K562 treated with DMSO at 1 percent for 48 hours (cell line): ENCODE data around the gene MARCHF6. TPM values are rescaled to one million over a fixed set of nuclear protein-coding genes. Genes with fewer than 3 reads are reported as not detected.

ENCODE experiments used
- total RNA-seq: library from RNA; unstranded; fragments of 300-600 nt; gene quantifications from 2 replicates; pipeline ENCODE4 v1.2.3, GENCODE V29; 2022; ENCODE audit warnings: low replicate concordance; ENCODE audit errors: extremely low read depth

MARCHF6 gene, protein sequence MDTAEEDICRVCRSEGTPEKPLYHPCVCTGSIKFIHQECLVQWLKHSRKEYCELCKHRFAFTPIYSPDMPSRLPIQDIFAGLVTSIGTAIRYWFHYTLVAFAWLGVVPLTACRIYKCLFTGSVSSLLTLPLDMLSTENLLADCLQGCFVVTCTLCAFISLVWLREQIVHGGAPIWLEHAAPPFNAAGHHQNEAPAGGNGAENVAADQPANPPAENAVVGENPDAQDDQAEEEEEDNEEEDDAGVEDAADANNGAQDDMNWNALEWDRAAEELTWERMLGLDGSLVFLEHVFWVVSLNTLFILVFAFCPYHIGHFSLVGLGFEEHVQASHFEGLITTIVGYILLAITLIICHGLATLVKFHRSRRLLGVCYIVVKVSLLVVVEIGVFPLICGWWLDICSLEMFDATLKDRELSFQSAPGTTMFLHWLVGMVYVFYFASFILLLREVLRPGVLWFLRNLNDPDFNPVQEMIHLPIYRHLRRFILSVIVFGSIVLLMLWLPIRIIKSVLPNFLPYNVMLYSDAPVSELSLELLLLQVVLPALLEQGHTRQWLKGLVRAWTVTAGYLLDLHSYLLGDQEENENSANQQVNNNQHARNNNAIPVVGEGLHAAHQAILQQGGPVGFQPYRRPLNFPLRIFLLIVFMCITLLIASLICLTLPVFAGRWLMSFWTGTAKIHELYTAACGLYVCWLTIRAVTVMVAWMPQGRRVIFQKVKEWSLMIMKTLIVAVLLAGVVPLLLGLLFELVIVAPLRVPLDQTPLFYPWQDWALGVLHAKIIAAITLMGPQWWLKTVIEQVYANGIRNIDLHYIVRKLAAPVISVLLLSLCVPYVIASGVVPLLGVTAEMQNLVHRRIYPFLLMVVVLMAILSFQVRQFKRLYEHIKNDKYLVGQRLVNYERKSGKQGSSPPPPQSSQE
- not detected in 2 replicates for total RNA-seq

DNA sequence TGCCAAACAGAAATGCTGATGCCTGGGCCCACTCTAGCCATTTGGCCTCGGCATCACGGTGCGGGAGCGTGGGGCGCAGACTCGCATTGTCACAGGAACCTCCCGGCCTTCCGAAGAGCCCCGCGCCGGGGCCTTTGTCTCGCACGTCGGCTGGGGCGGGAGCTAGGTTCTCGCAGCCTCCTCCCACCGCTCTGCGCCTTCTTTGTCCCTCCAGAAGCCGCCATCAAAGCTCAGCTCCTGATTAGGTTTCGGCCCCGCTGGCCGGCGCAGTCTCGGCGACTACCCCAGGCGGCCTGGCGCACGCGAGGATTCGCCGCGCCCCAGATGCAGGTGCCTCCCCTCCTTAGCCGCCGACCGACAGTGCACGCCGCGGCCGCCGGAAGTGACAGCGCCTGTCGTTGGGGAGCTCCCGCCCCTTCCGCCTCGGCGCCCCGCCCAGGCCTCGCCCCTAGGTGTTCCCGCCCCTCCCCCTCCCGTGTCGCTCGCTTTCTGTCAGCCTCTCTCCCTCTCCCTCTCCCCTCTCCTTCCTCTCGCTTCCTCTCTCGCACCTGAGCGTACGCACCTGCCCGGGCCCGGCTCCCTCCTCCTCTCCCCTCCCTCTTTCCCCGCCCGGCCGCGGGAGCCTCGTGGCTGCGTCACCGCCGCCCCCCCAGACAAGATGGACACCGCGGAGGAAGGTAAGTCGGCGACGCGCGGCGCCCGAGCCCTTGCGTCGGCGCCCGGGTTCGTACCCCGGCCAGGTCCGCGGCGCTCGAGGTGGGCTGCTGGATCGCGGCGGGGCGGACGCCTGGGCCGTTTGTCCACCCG, at the start of gene MARCHF6:
TSS of gene MARCHF6 (plus strand) at position 455 of the 807 bp plus-strand sequence. CDS start at position 659, 204 bp downstream.

DNA sequence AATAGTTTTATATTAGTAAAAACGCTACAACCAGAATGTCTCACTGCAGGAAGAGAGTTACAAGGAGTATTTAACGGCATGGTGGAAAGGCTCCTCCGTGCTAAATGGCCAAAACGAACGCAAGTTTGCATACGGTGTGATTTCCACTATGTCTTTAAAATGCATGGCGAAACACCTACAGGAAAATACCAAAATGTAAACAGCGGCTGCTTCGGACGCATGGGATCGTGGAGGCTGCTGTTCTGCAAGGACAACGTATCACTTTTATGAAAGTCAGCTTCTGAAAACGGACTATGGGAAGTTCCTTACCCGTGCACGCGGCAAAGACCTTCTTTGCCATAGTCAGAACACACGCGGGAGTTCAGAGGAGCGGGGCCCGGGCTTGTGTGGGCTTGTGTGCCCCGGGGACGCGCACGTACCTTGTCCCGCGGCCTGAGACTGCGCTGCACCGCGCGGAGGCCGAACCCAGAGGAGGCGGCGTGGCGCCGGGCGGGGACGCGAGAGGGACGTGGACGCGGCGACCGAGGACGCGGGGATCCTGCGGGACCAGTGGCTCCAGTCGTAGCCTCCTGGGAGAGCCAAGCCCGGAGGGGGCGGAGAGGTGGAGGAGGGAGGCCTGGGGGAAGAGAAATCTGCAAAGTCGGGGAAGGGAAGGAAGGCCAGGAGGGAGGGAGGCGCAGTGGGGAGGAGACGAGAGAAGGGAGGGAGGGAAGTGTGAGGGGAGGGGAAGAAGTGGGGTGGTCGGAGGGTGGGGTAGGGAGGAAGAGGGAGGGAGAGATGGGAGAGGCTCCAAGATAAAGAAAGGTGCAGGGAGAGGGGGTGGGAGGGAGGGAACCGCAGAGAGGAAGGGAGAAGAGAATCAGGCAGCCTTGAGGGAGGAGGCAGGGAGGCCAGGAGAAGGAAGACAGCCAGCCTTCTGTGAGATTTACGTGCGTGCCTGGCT, 46.0 kb upstream of the MARCHF6 start, which contains the start of gene CMBL:
TSS of gene CMBL (minus strand) at position 697 of the 943 bp plus-strand sequence. CDS start 17,140 bp downstream, outside the sequence.

Other genes with a start within 250 kb of the MARCHF6 start
- not detected in 2 replicates for gene ATPSCKMT, start 103.8 kb upstream of the MARCHF6 start, total RNA-seq
- gene CCT5, start 103.4 kb upstream of the MARCHF6 start, total RNA-seq, result 878 and 1,766 TPM in 2 replicates
- gene CMBL, start 45.8 kb upstream of the MARCHF6 start, total RNA-seq, result not detected in 2 replicates
- gene ROPN1L, start 88.2 kb downstream of the MARCHF6 start, total RNA-seq, result not detected in 2 replicates
- gene ANKRD33B, start 210.4 kb downstream of the MARCHF6 start, total RNA-seq, result not detected in 2 replicates